Lung (tissue), 12 donors: ENCODE measurements around the gene LMO1. TPM values are rescaled to one million over a fixed set of nuclear protein-coding genes. Genes with fewer than 3 reads are reported as not detected.

Experiments
- ATAC-seq: fragments of 200-7000 bp; cut with Tn5 transposase; one replicate; pipeline ENCODE4 v1.9.1; 2020; ENCODE audit warnings: moderate number of reproducible peaks; ENCODE audit not compliant: insufficient read depth, low FRiP score
- DNase-seq, 3 donors: peaks; one replicate each; pipeline ENCODE4 v3.0.0-alpha.2; 2013 to 2017
- H3K27ac ChIP-seq, 2 donors: one replicate each; pipeline ENCODE4 v1.5.1; 2013; ENCODE audit warnings: mild to moderate bottlenecking in 2 of 2, moderate library complexity in 2 of 2, control low read depth in 1 of 2, inconsistent platforms in 1 of 2, low read depth in 1 of 2, low read length in 1 of 2
- H3K27me3 ChIP-seq, 3 donors: one replicate each; pipeline ENCODE4 v1.5.1; 2013; ENCODE audit warnings: low read length in 2 of 3; ENCODE audit not compliant: control insufficient read depth in 3 of 3, insufficient read depth in 3 of 3
- H3K36me3 ChIP-seq, 4 donors: one replicate each; pipeline ENCODE4 v1.5.1; 2013; ENCODE audit warnings: low read length in 4 of 4, mild to moderate bottlenecking in 1 of 4, moderate library complexity in 1 of 4; ENCODE audit not compliant: control insufficient read depth in 4 of 4, insufficient read depth in 4 of 4
- H3K4me1 ChIP-seq, 5 donors: one replicate each; pipeline ENCODE4 v1.5.1; 2013; ENCODE audit warnings: low read length in 5 of 5, mild to moderate bottlenecking in 2 of 5, moderate library complexity in 1 of 5; ENCODE audit not compliant: control insufficient read depth in 5 of 5, insufficient read depth in 5 of 5
- H3K4me3 ChIP-seq: one replicate; pipeline ENCODE4 v1.5.1; 2013; ENCODE audit warnings: mild to moderate bottlenecking, control low read depth, moderate library complexity
- H3K9ac ChIP-seq, 2 donors: one replicate each; pipeline ENCODE4 v1.5.1; 2013; ENCODE audit warnings: low read length in 2 of 2, control low read depth in 1 of 2; ENCODE audit not compliant: insufficient read depth in 1 of 2
- H3K9me3 ChIP-seq, 4 donors: one replicate each; pipeline ENCODE4 v1.5.1; 2013; ENCODE audit warnings: low read length in 3 of 4, mild to moderate bottlenecking in 1 of 4, moderate library complexity in 1 of 4; ENCODE audit not compliant: control insufficient read depth in 4 of 4, insufficient read depth in 3 of 4
- WGBS, 2 donors: extraction: QIAGEN DNeasy Blood & Tissue Kit; methylation state at CpG; one replicate each; pipeline ENCODE4 v1.1.7; 2013; 5-methylcytosine and 5-hydroxymethylcytosine counted together
- polyA plus RNA-seq, 2 donors: library from polyadenylated mRNA; stranded (reverse); fragments of 200-250 nt; gene quantifications; one replicate each; pipeline ENCODE4 v1.2.1, GENCODE V29; 2013
- total RNA-seq, 2 donors: library from RNA; depleted of rRNA in 1 of 2; stranded (reverse); fragments of >200 nt in 1 of 2; gene quantifications; one replicate each; pipeline ENCODE4 v1.2.1, GENCODE V29; 2014 to 2021
- TF ChIP-seq, protein P1 (sequence below): IDR thresholded peaks from 2 replicates; pipeline ENCODE4 v1.5.1; 2012; ENCODE audit warnings: mild to moderate bottlenecking; ENCODE audit errors: control extremely low read depth, extremely low read depth
- donor health status: control.
- donor health status: control.
- donor health status: Bipolar disorder and iron deficiency.
- donor health status: healthy.
- donor health status: DM: yes; HTN: yes; CAD: no.

Gene LMO1
- total and polyA plus RNA-seq, 4 donors, result 0.26 to 0.34 TPM; not detected in 2

DNA sequence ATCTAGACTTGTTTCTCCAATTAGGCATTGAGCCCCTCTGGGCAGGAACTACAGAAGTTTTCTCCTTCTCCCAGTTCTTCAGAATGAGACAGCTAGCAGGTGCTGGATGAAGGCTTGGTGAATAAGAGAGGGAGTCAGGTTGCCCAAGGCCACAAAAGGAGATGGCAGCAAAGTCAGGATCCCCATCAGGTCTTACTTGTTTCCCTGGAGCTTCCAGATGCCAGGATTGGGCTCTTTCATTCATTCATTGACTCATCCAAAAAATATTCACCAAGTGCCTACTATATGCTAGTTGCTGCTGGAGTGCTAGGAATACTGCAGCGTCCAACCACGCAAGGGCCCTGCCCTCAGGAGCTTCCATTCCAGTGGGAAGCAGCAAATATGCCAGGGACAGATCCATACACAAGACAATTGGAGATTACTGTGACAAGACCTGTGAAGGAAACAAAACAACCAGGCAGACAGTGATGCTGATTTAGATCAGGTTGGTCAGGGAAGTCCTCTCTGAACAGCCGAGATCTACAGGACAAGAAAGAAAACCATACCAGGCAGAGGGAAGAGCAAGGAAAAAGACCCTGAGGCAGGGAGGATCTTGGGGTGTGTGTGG lies 24.6 kb upstream of the LMO1 start:
- Histone ChIP-seq H3K9ac (no peak overlapping the region), H3K27me3 (no peaks in the 10 kb centered on the region), H3K9me3 (no peaks in the 10 kb centered on the region), H3K4me1 (peaks cover 0 to 5% (median 4%) of the 10 kb centered on the region in 5 donors), H3K4me3 (no peak overlapping the region), H3K36me3 (no peaks in the 10 kb centered on the region), H3K27ac (no peak overlapping the region)
- WGBS, 2 donors, result 61 to 63% methylated on average over 3 of the region's 3 CpGs
- DNase-seq (no peak), ATAC-seq (no peak)
- TF ChIP-seq, protein P1, sequence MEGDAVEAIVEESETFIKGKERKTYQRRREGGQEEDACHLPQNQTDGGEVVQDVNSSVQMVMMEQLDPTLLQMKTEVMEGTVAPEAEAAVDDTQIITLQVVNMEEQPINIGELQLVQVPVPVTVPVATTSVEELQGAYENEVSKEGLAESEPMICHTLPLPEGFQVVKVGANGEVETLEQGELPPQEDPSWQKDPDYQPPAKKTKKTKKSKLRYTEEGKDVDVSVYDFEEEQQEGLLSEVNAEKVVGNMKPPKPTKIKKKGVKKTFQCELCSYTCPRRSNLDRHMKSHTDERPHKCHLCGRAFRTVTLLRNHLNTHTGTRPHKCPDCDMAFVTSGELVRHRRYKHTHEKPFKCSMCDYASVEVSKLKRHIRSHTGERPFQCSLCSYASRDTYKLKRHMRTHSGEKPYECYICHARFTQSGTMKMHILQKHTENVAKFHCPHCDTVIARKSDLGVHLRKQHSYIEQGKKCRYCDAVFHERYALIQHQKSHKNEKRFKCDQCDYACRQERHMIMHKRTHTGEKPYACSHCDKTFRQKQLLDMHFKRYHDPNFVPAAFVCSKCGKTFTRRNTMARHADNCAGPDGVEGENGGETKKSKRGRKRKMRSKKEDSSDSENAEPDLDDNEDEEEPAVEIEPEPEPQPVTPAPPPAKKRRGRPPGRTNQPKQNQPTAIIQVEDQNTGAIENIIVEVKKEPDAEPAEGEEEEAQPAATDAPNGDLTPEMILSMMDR, result no peak

DNA sequence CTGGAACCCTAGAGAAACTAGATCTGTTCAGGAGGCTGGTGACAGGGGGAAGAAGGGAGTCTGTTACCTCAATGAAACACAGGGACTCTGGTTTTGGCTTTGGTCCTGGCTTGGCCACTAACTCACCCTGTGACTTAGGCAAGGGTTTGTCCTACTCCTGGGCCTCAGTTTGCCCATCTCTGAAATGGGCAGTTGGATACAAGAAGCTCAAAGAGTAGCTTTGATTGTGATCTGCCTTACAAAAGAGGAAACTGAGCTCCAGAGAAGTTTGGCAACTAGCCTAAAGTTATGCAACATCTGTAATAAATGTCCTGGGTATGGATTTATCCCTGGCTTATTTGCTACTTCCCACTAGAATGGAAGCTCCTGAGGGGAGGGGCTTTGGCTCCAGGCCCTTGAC lies 24.0 kb upstream of the LMO1 start:
- H3K27ac ChIP-seq, result no peak overlapping the region
- TF ChIP-seq, protein P1, result no peak
- no peak overlapping the region for H3K4me3 ChIP-seq
- ATAC-seq (no peak), DNase-seq (no peak)
- no peaks in the 10 kb centered on the region for H3K9me3 ChIP-seq
- no peak overlapping the region for H3K9ac ChIP-seq
- H3K36me3 ChIP-seq, result no peaks in the 10 kb centered on the region
- H3K27me3 ChIP-seq, result no peaks in the 10 kb centered on the region
- peaks cover 0 to 11% (median 4%) of the 10 kb centered on the region in 5 donors for H3K4me1 ChIP-seq

DNA sequence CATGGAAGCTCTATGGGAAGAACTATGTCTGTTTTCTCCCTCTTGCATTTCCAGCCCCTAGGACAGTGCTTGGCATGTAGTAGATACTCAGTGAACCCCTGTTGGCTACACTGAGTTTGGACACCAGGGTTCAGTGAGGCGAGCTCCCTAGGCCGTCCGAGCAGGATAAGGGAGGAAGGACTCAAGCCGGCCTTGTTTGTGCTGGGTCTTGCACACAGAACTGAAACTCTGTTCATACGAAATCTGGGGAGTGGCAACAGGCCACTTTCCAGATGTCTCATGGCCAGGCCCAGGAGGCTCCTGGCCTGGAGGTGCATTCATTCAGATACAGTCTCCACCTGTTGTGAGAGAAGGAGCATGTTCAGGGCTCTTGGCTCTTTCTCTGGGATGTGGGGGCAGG lies 23.6 kb upstream of the LMO1 start:
- H3K27me3 ChIP-seq, result no peaks in the 10 kb centered on the region
- no peaks in the 10 kb centered on the region for H3K36me3 ChIP-seq
- H3K4me3 ChIP-seq, result no peak overlapping the region
- H3K4me1 ChIP-seq, result peaks cover 0 to 13% (median 4%) of the 10 kb centered on the region in 5 donors
- no peak overlapping the region for H3K27ac ChIP-seq
- H3K9ac ChIP-seq, result no peak overlapping the region
- TF ChIP-seq, protein P1, result no peak
- H3K9me3 ChIP-seq, result no peaks in the 10 kb centered on the region
- DNase-seq (no peak), ATAC-seq (no peak)
- 90 to 94% methylated on average over 5 of the region's 5 CpGs for WGBS, 2 donors

DNA sequence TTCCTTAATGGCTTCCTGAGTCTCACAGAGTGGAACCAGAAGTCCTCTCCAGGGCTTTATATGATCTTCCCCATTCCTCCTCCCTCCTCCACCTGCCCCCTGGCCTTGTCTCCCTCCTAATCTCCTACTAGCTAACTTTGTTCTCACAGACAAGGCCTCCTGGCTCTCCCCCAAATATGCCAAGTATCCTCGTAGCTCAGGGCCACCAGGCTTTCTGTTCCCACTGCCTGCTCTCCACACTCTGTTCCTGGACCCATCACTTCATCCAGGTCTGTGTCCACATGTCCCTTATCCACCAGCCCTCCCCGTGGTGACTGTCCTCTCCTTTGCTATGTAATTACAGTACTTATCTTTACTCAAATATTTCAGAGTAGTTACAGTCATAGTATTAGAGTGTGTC lies 23.2 kb upstream of the LMO1 start:
- no peaks in the 10 kb centered on the region for H3K27me3 ChIP-seq
- H3K36me3 ChIP-seq, result no peaks in the 10 kb centered on the region
- ATAC-seq (no peak), DNase-seq (no peak)
- 75 to 78% methylated on average over 2 of the region's 2 CpGs for WGBS, 2 donors
- H3K9ac ChIP-seq, result no peak overlapping the region
- H3K4me1 ChIP-seq, result peaks cover 0 to 13% (median 4%) of the 10 kb centered on the region in 5 donors
- H3K4me3 ChIP-seq, result no peak overlapping the region
- no peak overlapping the region for H3K27ac ChIP-seq
- TF ChIP-seq, protein P1, result no peak
- H3K9me3 ChIP-seq, result no peaks in the 10 kb centered on the region
